IPS-NIHi11 (cell line): ENCODE measurements around the gene SCN5A.

Source experiments
- DNase-seq: peaks from one replicate; pipeline ENCODE4 v3.0.0; 2012; ENCODE audit warnings: mixed read lengths, low spot score

The SCN5A gene

GRCh38 chr3:38623539-38623938 is 25.9 kb downstream of the SCN5A start:
- DNase-seq = peak; percentile 58

GRCh38 chr3:38622336-38622735 is 27.2 kb downstream of the SCN5A start:
- DNase-seq = no peak

GRCh38 chr3:38620236-38620635 is 29.3 kb downstream of the SCN5A start:
- no peak for DNase-seq

GRCh38 chr3:38618343-38618742 is 31.1 kb downstream of the SCN5A start:
- no peak for DNase-seq

- DNase-seq = no peak
These were observed 31.9 kb downstream of the SCN5A start for GRCh38 chr3:38617586-38617985.

- no peak for DNase-seq
These were observed 32.4 kb downstream of the SCN5A start for GRCh38 chr3:38617137-38617536.

- no peak for DNase-seq
These were observed 32.8 kb downstream of the SCN5A start for GRCh38 chr3:38616658-38617057.

- no peak for DNase-seq
These were observed 33.4 kb downstream of the SCN5A start for GRCh38 chr3:38616111-38616510.

GRCh38 chr3:38614651-38615352 is 34.7 kb downstream of the SCN5A start:
- no peak for DNase-seq

- no peak for DNase-seq
These were observed 35.4 kb downstream of the SCN5A start for GRCh38 chr3:38614091-38614490.

- DNase-seq = no peak
These were observed 36.1 kb downstream of the SCN5A start for GRCh38 chr3:38613426-38613825.

- no peak for DNase-seq
These were observed 37.6 kb downstream of the SCN5A start for GRCh38 chr3:38611866-38612265.

GRCh38 chr3:38610934-38611333 is 38.6 kb downstream of the SCN5A start:
- DNase-seq = no peak

- no peak for DNase-seq
These were observed 39.1 kb downstream of the SCN5A start for GRCh38 chr3:38610436-38610835.

- DNase-seq = no peak
These were observed 39.9 kb downstream of the SCN5A start for GRCh38 chr3:38609386-38610111.

GRCh38 chr3:38608961-38609360 is 40.5 kb downstream of the SCN5A start:
- no peak for DNase-seq

- DNase-seq = no peak
These were observed 41.3 kb downstream of the SCN5A start for GRCh38 chr3:38608086-38608775.

GRCh38 chr3:38606561-38606960 is 42.9 kb downstream of the SCN5A start:
- no peak for DNase-seq

GRCh38 chr3:38605981-38606380 is 43.5 kb downstream of the SCN5A start:
- DNase-seq = no peak

GRCh38 chr3:38604246-38604645 is 45.2 kb downstream of the SCN5A start:
- DNase-seq = no peak

GRCh38 chr3:38603731-38604131 is 45.8 kb downstream of the SCN5A start:
- DNase-seq = no peak

- no peak for DNase-seq
These were observed 46.8 kb downstream of the SCN5A start for GRCh38 chr3:38602576-38603250.
